GM19099 (cell line): ENCODE data around the gene SLC32A1.

Experiments
- POLR2A ChIP-seq: IDR thresholded peaks from 3 replicates; pipeline ENCODE4 v1.6.1; 2011; ENCODE audit warnings: low read depth; ENCODE audit not compliant: insufficient read length; ENCODE audit errors: extremely low read depth

The SLC32A1 gene

GRCh38 chr20:38760978-38761377 lies 36.7 kb downstream of the SLC32A1 start:
- no peak for TF ChIP-seq POLR2A

- no peak for TF ChIP-seq POLR2A
Measured at GRCh38 chr20:38762174-38762573, 37.9 kb downstream of the SLC32A1 start.

- no peak for TF ChIP-seq POLR2A
Measured at GRCh38 chr20:38763616-38764015, 39.3 kb downstream of the SLC32A1 start.

- no peak for TF ChIP-seq POLR2A
Measured at GRCh38 chr20:38764567-38765318, 40.5 kb downstream of the SLC32A1 start.

- no peak for TF ChIP-seq POLR2A
Measured at GRCh38 chr20:38766071-38766470, 41.8 kb downstream of the SLC32A1 start.

- no peak for TF ChIP-seq POLR2A
Measured at GRCh38 chr20:38769376-38770295, 45.4 kb downstream of the SLC32A1 start.

GRCh38 chr20:38770546-38770945 lies 46.3 kb downstream of the SLC32A1 start:
- TF ChIP-seq POLR2A: no peak

- TF ChIP-seq POLR2A: no peak
Measured at GRCh38 chr20:38770970-38771369, 46.7 kb downstream of the SLC32A1 start.

GRCh38 chr20:38771621-38772020 lies 47.3 kb downstream of the SLC32A1 start:
- no peak for TF ChIP-seq POLR2A

GRCh38 chr20:38774167-38774566 lies 49.9 kb downstream of the SLC32A1 start:
- TF ChIP-seq POLR2A: no peak

GRCh38 chr20:38776363-38776762 lies 52.1 kb downstream of the SLC32A1 start:
- TF ChIP-seq POLR2A: no peak
